Transverse colon (tissue), 4 donors: ENCODE data around the gene DEGS2.

Experiments used
- CTCF ChIP-seq, 5 experiments: fragments of 200-600 bp in 3 of 5; fragments of 450-650 bp in 2 of 5; sonication (generic) in 3 of 5; IDR thresholded peaks; 1 replicate in 2 of 5; 2 replicates in 3 of 5; pipeline ENCODE4 v1.5.1; 2016 to 2017; ENCODE audit warnings: antibody characterized with exemption in 5 of 5, inconsistent platforms in 3 of 5, mild to moderate bottlenecking in 2 of 5, moderate library complexity in 1 of 5
- EP300 ChIP-seq: sonication (generic); formaldehyde crosslinking; IDR thresholded peaks from one replicate; pipeline ENCODE4 v1.6.1; 2017; ENCODE audit warnings: antibody characterized with exemption, low read depth
- POLR2A ChIP-seq: fragments of 450-650 bp; IDR thresholded peaks from one replicate; pipeline ENCODE4 v1.6.1; 2016; ENCODE audit warnings: antibody characterized with exemption, mild to moderate bottlenecking, moderate library complexity
- POLR2AphosphoS5 ChIP-seq, 3 donors: sonication (generic); formaldehyde crosslinking; IDR thresholded peaks; one replicate each; pipeline ENCODE4 v1.6.1; 2016; ENCODE audit warnings: antibody characterized with exemption in 3 of 3

- no peak for TF ChIP-seq CTCF (IDR thresholded peaks at IDR 0.05)
- no peak for TF ChIP-seq EP300
- TF ChIP-seq POLR2A, result no peak
- no peak for TF ChIP-seq POLR2AphosphoS5 (IDR thresholded peaks at IDR 0.05)
Measured at GRCh38 chr14:100138082-100138787, 21.2 kb downstream of the DEGS2 start.
